Measurements from ENCODE around the gene TCEANC.
"Not testable (repeated sequence)": the region's sequence is repeated elsewhere in the genome, so short reads cannot be mapped to it uniquely, and the experiment has no call there.

The TCEANC gene

GRCh38 chrX:13670197-13670596 is 17.3 kb downstream of the TCEANC start:
- TF ChIP-seq CTCF (IDR thresholded peaks at IDR 0.05; ENCODE audit: low read depth, low read length), result no peak
- no peak for DNase-seq (ENCODE audit: extremely low read depth, low read depth)

GRCh38 chrX:13673016-13673415 is 20.1 kb downstream of the TCEANC start:
- no peak for TF ChIP-seq CTCF (IDR thresholded peaks at IDR 0.05; ENCODE audit: low read depth, low read length)
- DNase-seq (ENCODE audit: extremely low read depth, low read depth), result no peak

- no peak for DNase-seq (ENCODE audit: extremely low read depth, low read depth)
- TF ChIP-seq CTCF (IDR thresholded peaks at IDR 0.05; ENCODE audit: low read depth, low read length), result no peak
These were observed 23.9 kb downstream of the TCEANC start for GRCh38 chrX:13676885-13677284.

GRCh38 chrX:13679700-13680099 is 26.8 kb downstream of the TCEANC start:
- DNase-seq (ENCODE audit: extremely low read depth, low read depth), result not testable (repeated sequence)

GRCh38 chrX:13681595-13681994 is 28.7 kb downstream of the TCEANC start:
- no peak for DNase-seq (ENCODE audit: extremely low read depth, low read depth)
- no peak for TF ChIP-seq CTCF (IDR thresholded peaks at IDR 0.05; ENCODE audit: low read depth, low read length)

- no peak for DNase-seq (ENCODE audit: extremely low read depth, low read depth)
- no peak for TF ChIP-seq CTCF (IDR thresholded peaks at IDR 0.05; ENCODE audit: low read depth, low read length)
These were observed 31.4 kb downstream of the TCEANC start for GRCh38 chrX:13684361-13684760.

- no peak for TF ChIP-seq CTCF (IDR thresholded peaks at IDR 0.05; ENCODE audit: low read depth, low read length)
- DNase-seq (ENCODE audit: extremely low read depth, low read depth), result no peak
These were observed 32.3 kb downstream of the TCEANC start for GRCh38 chrX:13685126-13685763.

GRCh38 chrX:13687203-13687602 is 34.3 kb downstream of the TCEANC start:
- no peak for DNase-seq (ENCODE audit: extremely low read depth, low read depth)
- TF ChIP-seq CTCF (IDR thresholded peaks at IDR 0.05; ENCODE audit: low read depth, low read length), result no peak
